Skeletal muscle satellite cell (primary cell): ENCODE measurements around the gene ANXA8L1. TPM values are rescaled to one million over a fixed set of nuclear protein-coding genes. Genes with fewer than 3 reads are reported as not detected.
"Not testable (repeated sequence)": the region's sequence is repeated elsewhere in the genome, so short reads cannot be mapped to it uniquely, and the experiment has no call there.

Experiments
- H3K27me3 ChIP-seq: 2 replicates; pipeline ENCODE4 v1.7.0; 2013; ENCODE audit warnings: low read length; ENCODE audit not compliant: control insufficient read depth, insufficient read depth
- H3K36me3 ChIP-seq: 2 replicates; pipeline ENCODE4 v1.7.0; 2013; ENCODE audit warnings: mild to moderate bottlenecking, control low read depth, low read length; ENCODE audit not compliant: insufficient read depth
- H3K4me1 ChIP-seq: 2 replicates; pipeline ENCODE4 v1.7.0; 2013; ENCODE audit warnings: low read length; ENCODE audit not compliant: control insufficient read depth, insufficient read depth
- H3K4me2 ChIP-seq: 2 replicates; pipeline ENCODE4 v1.7.0; 2013; ENCODE audit warnings: mild to moderate bottlenecking, low read length
- H3K4me3 ChIP-seq: 2 replicates; pipeline ENCODE4 v1.7.0; 2013; ENCODE audit warnings: low read length
- H3K9ac ChIP-seq: 2 replicates; pipeline ENCODE4 v1.7.0; 2013; ENCODE audit warnings: mild to moderate bottlenecking, low read depth, low read length, moderate library complexity
- H3K9me3 ChIP-seq: replicated peaks from 2 replicates; pipeline ENCODE4 v1.7.0; 2013; ENCODE audit warnings: mild to moderate bottlenecking, control low read depth, low read length
- total RNA-seq: library from RNA; depleted of rRNA; stranded (reverse); fragments of >200 nt; gene quantifications from 2 replicates; pipeline ENCODE4 v1.2.3, GENCODE V29; 2012; rRNA removed

Gene ANXA8L1, protein sequence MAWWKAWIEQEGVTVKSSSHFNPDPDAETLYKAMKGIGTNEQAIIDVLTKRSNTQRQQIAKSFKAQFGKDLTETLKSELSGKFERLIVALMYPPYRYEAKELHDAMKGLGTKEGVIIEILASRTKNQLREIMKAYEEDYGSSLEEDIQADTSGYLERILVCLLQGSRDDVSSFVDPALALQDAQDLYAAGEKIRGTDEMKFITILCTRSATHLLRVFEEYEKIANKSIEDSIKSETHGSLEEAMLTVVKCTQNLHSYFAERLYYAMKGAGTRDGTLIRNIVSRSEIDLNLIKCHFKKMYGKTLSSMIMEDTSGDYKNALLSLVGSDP
- not detected in 2 replicates for total RNA-seq

DNA sequence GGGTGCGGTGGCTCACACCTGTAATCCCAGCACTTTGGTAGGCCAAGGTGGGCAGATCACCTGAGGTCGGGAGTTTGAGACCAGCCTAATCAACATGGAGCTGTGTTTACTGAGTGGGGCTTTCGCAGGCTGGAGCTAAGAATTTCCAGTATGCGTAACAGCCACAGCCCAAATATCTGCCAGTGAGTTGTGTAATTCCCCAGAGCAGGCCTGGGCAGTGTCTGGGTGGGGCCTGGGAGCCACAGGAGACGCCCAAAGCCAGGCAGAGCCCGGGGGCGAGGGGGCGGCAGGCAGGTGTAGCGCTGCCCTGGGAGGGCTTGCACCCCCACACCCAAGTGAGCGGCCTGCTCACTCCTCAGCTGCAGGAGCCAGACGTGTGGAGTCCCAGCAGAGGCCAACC lies at the start of gene ANXA8L1:
TSS of gene ANXA8L1 (plus strand) at position 371 of the 400 bp plus-strand sequence. CDS start 76 bp downstream, outside the sequence.
- not testable (repeated sequence) for H3K27me3 ChIP-seq, H3K4me3 ChIP-seq, H3K4me2 ChIP-seq, H3K9me3 ChIP-seq, H3K4me1 ChIP-seq, H3K9ac ChIP-seq, H3K36me3 ChIP-seq

DNA sequence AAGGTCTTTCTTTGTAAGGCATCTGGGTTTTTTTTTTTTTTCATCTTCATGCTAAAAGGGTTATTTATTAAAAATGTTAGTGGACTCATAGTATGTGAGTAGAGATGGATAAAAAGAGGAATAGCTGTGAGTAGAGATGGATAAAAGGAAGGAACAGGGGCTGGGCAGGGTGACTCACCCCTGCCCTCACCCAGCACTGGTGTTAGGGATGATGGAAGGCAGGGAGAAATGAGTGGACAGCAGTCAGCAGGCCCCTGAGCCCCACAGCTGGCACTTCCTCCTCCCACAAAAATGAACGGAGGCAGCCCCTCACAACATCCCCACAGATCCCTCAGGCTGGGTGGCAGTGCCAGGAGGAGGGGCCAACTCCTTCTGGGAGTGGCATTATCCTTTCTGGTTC lies 49.5 kb upstream of the ANXA8L1 start:
- no peaks in the 10 kb centered on the region for H3K36me3 ChIP-seq
- peaks cover 26% of the 10 kb centered on the region for H3K27me3 ChIP-seq
- no peaks in the 10 kb centered on the region for H3K9me3 ChIP-seq
- H3K9ac ChIP-seq, result no peak overlapping the region
- H3K4me3 ChIP-seq, result no peak overlapping the region
- H3K4me1 ChIP-seq, result no peaks in the 10 kb centered on the region
- no peak overlapping the region for H3K4me2 ChIP-seq

DNA sequence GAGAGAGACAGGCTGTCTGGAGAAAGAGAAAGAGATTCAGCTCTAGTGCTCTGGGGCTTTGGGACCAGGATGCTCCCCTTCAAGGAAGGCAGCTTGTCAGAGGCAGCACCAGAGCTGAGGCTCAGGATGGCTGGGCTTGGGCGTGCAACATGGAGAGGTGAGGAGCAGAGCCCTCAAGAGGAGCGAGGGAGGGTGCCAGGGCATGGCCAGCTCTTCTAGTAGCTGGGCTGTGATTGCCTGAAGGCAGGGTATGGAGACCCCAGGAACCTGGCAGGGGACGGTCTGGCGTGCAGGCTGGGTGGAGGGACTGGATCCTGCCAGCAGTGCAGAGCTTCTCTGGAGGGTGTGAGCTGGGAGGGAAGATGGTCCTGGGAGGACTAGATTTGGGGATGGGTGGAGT lies 48.6 kb upstream of the ANXA8L1 start:
- no peak overlapping the region for H3K4me2 ChIP-seq
- no peaks in the 10 kb centered on the region for H3K36me3 ChIP-seq
- H3K9me3 ChIP-seq, result no peaks in the 10 kb centered on the region
- no peak overlapping the region for H3K9ac ChIP-seq
- no peak overlapping the region for H3K4me3 ChIP-seq
- peaks cover 22% of the 10 kb centered on the region for H3K27me3 ChIP-seq
- no peaks in the 10 kb centered on the region for H3K4me1 ChIP-seq

DNA sequence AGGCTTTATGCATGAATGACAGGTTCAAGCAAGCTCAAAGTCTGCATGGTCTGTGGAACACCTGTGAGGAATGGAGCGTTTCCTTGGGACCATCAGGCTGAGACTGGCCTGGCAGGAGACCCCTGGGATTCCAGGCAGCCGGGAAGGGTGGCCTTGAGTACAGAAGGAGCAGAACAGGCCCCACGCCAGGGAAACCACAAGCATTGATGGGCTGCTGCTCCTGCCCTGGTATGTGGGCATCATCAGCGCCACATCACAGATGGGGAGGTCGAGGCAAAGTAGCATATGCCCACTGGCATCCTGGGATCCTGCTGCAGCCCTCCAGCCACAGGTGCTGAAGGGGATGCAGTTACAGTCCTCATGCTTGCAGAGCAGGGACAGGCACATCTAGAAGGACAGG lies 47.9 kb upstream of the ANXA8L1 start:
- H3K4me3 ChIP-seq, result no peak overlapping the region
- no peak overlapping the region for H3K9ac ChIP-seq
- peaks cover 23% of the 10 kb centered on the region for H3K27me3 ChIP-seq
- no peaks in the 10 kb centered on the region for H3K9me3 ChIP-seq
- no peak overlapping the region for H3K4me2 ChIP-seq
- H3K36me3 ChIP-seq, result no peaks in the 10 kb centered on the region
- no peaks in the 10 kb centered on the region for H3K4me1 ChIP-seq

DNA sequence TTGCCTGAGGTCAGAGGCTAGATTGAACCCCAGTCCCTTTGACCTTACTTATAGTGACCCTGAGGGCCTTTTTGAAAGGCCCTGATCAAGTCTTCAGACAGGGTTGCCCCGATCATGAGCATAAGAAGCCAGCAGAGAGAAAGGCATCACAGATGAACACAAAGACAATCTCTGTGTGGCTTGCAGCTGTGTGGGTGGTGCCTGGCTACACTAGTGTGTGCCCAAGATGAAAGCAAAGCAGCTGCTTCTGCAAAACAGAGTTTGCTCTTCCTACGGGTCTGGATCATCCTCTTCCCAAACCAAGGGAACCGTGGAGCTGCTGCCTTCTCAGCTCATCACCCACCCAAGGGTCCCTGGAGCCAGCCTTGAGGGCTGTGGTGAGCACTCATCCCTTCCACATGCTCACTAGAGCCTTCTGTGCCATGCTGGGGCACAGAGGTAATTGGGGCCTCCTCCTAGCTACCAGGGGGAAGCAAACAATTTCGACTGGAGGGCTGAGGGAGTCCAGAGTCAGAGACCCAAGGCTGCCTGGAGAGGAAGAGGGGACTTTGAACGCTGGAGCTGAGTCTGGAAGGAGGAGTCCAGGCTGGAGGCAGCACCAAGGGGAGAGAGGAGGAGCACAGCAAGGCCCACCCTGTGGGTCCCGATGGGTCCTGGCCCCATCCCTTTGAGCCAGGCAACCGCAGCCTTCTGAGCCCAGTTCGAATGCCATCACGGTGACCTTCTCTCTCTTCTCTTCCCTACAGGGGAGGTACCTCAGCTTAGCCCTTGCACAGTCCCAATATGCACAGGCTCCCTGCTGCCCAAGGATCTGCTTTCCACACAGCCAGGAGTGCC lies 46.5 kb upstream of the ANXA8L1 start:
- Histone ChIP-seq H3K4me3 (no peak overlapping the region), H3K4me1 (no peaks in the 10 kb centered on the region), H3K27me3 (peaks cover 10% of the 10 kb centered on the region), H3K4me2 (no peak overlapping the region), H3K9ac (no peak overlapping the region), H3K9me3 (no peaks in the 10 kb centered on the region), H3K36me3 (no peaks in the 10 kb centered on the region)

DNA sequence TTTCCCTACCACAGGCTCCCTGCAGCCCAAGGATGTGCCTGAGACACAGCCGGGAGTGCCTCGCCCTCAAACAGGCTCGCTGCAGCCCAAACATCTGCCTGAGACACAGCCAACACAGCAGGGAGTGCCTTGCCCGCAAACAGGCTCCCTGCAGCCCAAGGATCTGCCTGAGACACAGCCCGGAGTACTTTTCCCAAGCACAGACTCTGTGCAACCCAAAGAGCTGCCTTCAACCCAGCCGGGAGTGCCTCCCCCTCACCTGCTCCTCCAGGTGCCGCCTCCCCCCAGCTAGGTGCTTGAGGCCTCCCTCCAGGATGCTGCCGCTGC lies 45.9 kb upstream of the ANXA8L1 start:
- Histone ChIP-seq H3K9ac (no peak overlapping the region), H3K36me3 (no peaks in the 10 kb centered on the region), H3K4me2 (no peak overlapping the region), H3K4me1 (no peaks in the 10 kb centered on the region), H3K27me3 (peaks cover 9% of the 10 kb centered on the region), H3K9me3 (no peaks in the 10 kb centered on the region), H3K4me3 (no peak overlapping the region)

DNA sequence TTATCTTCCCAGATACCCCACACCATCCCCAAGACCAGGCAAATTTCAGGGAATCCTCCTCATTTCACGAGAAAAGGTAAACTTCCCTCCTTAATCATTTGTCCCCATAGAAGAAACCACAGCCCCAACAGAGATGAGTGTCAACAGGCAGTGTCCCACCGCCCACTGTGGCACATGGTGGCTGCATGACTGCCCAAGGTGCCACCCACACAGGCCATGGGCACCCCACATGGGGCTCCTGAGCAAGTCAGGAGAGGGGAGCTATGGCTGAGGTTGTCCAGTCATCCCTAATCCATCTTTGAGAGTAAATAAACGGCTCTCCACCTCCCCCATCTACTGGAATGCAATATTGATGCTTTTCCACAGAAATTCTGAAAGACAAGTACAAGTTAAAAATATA lies 44.7 kb upstream of the ANXA8L1 start:
- H3K4me2 ChIP-seq, result no peak overlapping the region
- H3K4me1 ChIP-seq, result no peaks in the 10 kb centered on the region
- H3K27me3 ChIP-seq, result peaks cover 9% of the 10 kb centered on the region
- H3K4me3 ChIP-seq, result no peak overlapping the region
- no peaks in the 10 kb centered on the region for H3K9me3 ChIP-seq
- H3K9ac ChIP-seq, result no peak overlapping the region
- no peaks in the 10 kb centered on the region for H3K36me3 ChIP-seq

DNA sequence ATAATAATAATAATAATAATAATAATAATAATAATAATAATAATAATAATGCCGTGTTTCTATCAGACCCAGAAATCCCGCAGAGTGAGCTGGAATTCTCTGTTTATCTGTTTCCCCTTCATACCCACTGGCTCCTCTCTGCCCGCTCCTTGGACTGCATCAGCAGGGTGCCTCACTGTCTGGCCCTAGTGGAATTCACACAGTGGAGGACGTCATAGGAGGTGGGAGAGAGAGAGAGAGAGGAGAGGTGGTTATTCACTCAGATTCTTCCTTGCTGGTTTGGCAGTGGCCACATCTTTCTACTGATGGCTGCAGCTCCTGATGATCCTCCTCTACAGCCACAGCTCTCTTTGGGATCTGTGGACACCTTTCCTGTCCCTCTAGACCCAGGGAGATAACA lies 10.1 kb upstream of the ANXA8L1 start:
- H3K36me3 ChIP-seq, H3K9me3 ChIP-seq, H3K4me3 ChIP-seq, H3K9ac ChIP-seq, H3K4me2 ChIP-seq, H3K27me3 ChIP-seq, H3K4me1 ChIP-seq: not testable (repeated sequence)

DNA sequence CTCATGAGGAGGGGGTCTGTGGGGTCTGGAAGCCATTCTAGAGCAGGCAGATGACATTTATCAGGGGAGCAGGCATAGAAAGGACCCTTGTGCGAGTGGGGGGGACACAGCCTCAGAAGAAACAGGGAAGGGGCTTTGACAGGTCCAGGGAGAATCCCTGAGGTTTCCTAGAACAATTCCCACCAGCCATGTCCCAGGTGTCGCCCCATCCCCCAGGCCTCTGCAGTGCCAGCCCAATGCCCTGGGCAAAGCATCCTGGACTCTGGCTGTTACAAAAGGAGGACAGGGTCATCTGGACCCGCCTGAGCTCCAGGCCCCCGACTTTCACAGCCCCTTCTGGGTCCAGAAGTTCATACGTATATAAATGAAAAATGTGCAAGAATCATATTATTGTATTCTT lies 8.4 kb upstream of the ANXA8L1 start:
- not testable (repeated sequence) for H3K4me3 ChIP-seq, H3K9me3 ChIP-seq, H3K27me3 ChIP-seq, H3K36me3 ChIP-seq, H3K4me1 ChIP-seq, H3K9ac ChIP-seq, H3K4me2 ChIP-seq

DNA sequence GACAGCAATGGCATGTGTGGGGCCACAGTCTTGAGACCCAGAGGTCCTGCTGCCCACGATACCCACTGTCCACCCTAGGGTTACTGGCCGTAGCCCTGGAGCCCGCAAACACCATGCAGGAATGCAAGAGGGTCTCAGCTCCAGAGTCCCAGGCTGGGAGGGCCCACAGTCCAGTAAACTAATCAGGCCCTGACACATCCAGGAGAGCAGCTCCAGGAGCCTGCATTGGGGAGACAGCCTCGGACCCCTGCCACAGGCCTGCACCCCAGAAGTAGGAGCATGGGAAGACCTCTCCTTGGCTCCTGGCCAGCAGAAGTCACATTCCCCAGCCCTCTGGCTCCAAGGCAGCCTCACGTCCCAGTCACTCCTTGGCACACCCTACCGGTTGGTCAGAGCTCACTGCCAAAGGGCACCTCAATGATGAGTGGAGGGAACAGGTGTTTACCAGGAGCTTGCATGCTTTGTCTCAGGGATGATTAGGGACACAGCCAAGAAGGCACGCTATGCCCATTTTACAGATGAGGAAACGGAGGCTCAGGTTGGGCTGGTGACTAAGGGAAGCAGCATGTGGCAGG lies 7.8 kb upstream of the ANXA8L1 start:
- not testable (repeated sequence) for H3K4me3 ChIP-seq, H3K9me3 ChIP-seq, H3K27me3 ChIP-seq, H3K4me1 ChIP-seq, H3K9ac ChIP-seq, H3K4me2 ChIP-seq, H3K36me3 ChIP-seq

DNA sequence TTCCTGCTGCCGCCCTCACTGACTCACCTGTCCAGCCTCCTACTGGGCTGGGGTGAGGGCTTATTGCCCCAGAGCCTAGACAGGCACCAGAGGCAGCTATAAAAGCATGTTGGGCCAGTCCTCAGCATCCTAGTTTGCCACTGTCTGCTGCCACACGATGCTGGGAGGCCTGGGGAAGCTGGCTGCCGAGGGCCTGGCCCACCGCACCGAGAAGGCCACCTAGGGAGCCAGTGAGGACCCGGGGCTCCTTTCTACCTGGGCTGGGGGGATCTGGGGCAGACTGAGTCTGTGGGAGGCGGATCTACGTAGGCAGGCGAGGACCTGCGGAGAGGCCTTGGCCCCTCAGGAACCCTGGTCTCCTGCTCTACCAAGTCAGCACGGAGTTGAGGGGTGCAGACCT lies 6.6 kb upstream of the ANXA8L1 start:
- H3K4me1 ChIP-seq, H3K9ac ChIP-seq, H3K4me3 ChIP-seq, H3K4me2 ChIP-seq, H3K27me3 ChIP-seq, H3K36me3 ChIP-seq, H3K9me3 ChIP-seq: not testable (repeated sequence)

DNA sequence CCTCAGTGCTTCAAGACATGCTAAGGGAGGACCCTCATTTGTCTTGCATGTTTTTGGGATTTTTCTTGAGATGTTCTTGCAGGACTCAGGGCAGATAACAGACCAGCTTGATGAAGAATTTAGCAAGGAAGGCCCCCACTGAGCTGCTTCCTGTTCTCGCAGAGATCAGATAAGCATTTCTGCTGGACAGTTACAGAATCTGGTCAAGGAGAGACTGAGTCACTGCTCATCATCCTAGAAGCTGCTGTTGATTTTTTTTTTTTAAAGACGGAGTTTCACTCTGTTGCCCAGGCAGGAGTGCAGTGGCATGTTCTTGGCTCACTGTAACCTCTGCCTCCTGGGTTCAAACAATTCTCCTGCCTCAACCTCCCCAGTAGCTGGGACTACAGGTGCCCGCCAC lies 1.2 kb upstream of the ANXA8L1 start:
- H3K4me3 ChIP-seq, H3K27me3 ChIP-seq, H3K4me2 ChIP-seq, H3K9ac ChIP-seq, H3K9me3 ChIP-seq, H3K4me1 ChIP-seq, H3K36me3 ChIP-seq: not testable (repeated sequence)
